Measurements from ENCODE around the gene PSME3. TPM values are rescaled to one million over a fixed set of nuclear protein-coding genes. Genes with fewer than 3 reads are reported as not detected.

The PSME3 gene
- total and polyA plus RNA-seq, 11 donors, result 47.4 to 157 (median 67.7) TPM

DNA sequence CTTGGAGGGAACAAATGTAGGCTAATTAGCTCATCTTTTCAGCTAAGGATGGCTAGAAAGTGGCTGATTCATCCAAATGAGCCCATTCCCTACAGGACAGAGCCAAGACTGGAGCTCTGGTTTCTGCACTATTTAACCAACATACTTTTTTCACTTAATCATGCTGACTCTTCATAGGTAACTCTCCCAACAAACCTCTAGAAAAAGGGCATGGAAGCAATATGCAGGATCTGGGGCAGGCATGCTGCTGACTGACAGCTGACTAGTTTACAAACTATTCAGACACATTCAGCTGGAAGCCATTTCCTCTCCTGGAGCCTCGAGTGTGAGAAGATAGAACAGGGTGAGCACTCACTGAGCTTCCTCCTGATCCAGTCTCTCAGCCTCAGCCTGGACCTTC is 15.3 kb upstream of the PSME3 start:
- peaks cover 0 to 22% (median 10%) of the 10 kb centered on the region in 12 donors for H3K4me1 ChIP-seq
- no peak for TF ChIP-seq POLR2A (IDR thresholded peaks at IDR 0.05)
- no peak for TF ChIP-seq CTCF (IDR thresholded peaks at IDR 0.05)
- H3K4me3 ChIP-seq, result no peak overlapping the region
- DNase-seq, result no peak
- 50 to 65% (median 55%) methylated on average over 1 of the region's 1 CpG for WGBS, 4 donors
- H3K9me3 ChIP-seq, result no peaks in the 10 kb centered on the region
- intact Hi-C loops (cut with DNase I), result loop anchor here in 2 of 10 donors (5.0 to 10.0 kb wide), 2 partner anchors 96 to 103 kb away; no protein-coding TSS in a partner anchor
- peaks cover 0 to 99% (median 90%) of the 10 kb centered on the region in 9 donors for H3K36me3 ChIP-seq
- H3K27me3 ChIP-seq, result no peaks in the 10 kb centered on the region
- no peak overlapping the region for H3K27ac ChIP-seq
- ATAC-seq, result peak in 1 of 4 donors; percentile 7

- 58 to 73% (median 60%) methylated on average over 5 of the region's 5 CpGs for WGBS, 4 donors
- intact Hi-C loops (cut with DNase I), result loop anchor here in 2 of 10 donors (5.0 to 10.0 kb wide), 2 partner anchors 96 to 104 kb away; no protein-coding TSS in a partner anchor
- no peak for DNase-seq
Observed at GRCh38 chr17:42818379-42818778, 14.8 kb upstream of the PSME3 start.

DNA sequence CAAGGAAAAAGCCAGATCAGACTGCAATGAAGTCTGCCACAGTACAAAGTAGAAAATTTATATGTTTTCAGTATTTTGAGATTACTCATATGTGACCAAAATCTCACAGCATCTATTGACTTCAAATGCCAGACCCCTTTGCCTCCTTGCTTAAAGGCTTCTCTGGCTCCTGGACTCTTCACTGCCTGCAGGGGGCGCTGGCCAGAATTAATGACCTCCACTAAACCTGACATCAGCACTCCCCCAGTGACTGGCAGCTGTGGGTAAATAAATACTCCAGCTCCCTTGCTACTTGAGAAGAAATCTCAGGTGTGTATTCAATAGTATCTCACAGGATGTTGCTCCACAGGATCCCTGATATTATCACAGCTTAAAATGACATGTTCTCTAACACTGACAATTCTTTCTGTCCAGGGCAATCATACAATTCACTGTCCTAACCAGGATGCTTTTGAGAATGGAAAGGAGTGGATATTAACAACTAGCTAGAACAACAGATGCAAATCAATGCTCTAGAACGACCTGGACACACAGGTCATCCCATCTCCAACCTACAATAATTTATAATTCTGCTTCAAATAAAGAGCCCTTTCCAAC is 13.2 kb upstream of the PSME3 start:
- H3K4me1 ChIP-seq, result peaks cover 6 to 28% (median 16%) of the 10 kb centered on the region in 12 donors
- H3K9me3 ChIP-seq, result no peaks in the 10 kb centered on the region
- H3K4me3 ChIP-seq, result no peak overlapping the region
- H3K36me3 ChIP-seq, result peaks cover 0 to 78% (median 70%) of the 10 kb centered on the region in 9 donors
- H3K27me3 ChIP-seq, result no peaks in the 10 kb centered on the region
- H3K27ac ChIP-seq, result no peak overlapping the region
- DNase-seq (peak; percentile 28 to 67 (median 44)), ATAC-seq (no peak)
- WGBS, 4 donors, result 26 to 35% (median 30%) methylated on average over 2 of the region's 2 CpGs
- intact Hi-C loops (cut with DNase I), result loop anchor here in 9 of 10 donors (5.0 to 10.0 kb wide), 5 partner anchors 45 to 105 kb away; partner anchors contain the start of genes VPS25 (in 2 of the 9) and EZH1 (in 1 of the 9)
- TF ChIP-seq CTCF (IDR thresholded peaks at IDR 0.05), result peak; percentile 39 to 70 (median 62)
- no peak for TF ChIP-seq POLR2A (IDR thresholded peaks at IDR 0.05)

More at GRCh38 chr17:42818379-42818778, 14.8 kb upstream of the PSME3 start:
- no peak for TF ChIP-seq POLR2A (IDR thresholded peaks at IDR 0.05)
- no peak for TF ChIP-seq CTCF (IDR thresholded peaks at IDR 0.05)
- no peaks in the 10 kb centered on the region for H3K27me3 ChIP-seq
- ATAC-seq, result peak in 3 of 4 donors; percentile 21 to 41 (median 35)
- H3K36me3 ChIP-seq, result peaks cover 0 to 95% (median 85%) of the 10 kb centered on the region in 9 donors
- H3K27ac ChIP-seq, result no peak overlapping the region
- peaks cover 4 to 27% (median 15%) of the 10 kb centered on the region in 12 donors for H3K4me1 ChIP-seq
- no peaks in the 10 kb centered on the region for H3K9me3 ChIP-seq
- no peak overlapping the region for H3K4me3 ChIP-seq

DNA sequence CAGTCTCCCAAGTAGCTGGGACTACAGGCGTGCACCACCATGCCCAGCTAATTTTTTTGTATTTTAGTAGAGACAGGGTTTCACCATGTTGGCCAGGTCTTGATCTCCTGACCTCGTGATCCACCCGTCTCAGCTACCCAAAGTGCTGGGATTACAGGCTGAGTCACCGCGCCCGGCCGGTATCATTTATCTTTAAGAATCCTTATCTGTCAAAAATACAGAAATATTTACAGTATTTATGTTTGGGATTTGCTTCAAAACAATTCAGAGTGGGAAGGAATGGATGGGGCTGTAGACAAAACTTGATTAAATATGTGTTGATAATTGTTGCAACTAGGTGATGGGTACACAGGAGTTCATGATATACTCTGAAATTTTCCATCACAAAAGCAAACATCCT is 12.0 kb upstream of the PSME3 start:
- DNase-seq, result no peak
- ATAC-seq, result no peak
- H3K36me3 ChIP-seq, result peaks cover 0 to 67% (median 58%) of the 10 kb centered on the region in 9 donors
- intact Hi-C loops (cut with DNase I), result loop anchor here in 7 of 10 donors (5.0 to 10.0 kb wide), 4 partner anchors 46 to 99 kb away; partner anchors contain the start of genes VPS25 (in 2 of the 7) and EZH1 (in 1 of the 7)
- WGBS, 4 donors, result 92 to 95% (median 93%) methylated on average over 7 of the region's 7 CpGs
- H3K4me3 ChIP-seq, result no peak overlapping the region
- H3K27me3 ChIP-seq, result no peaks in the 10 kb centered on the region
- no peak overlapping the region for H3K27ac ChIP-seq
- no peaks in the 10 kb centered on the region for H3K9me3 ChIP-seq
- TF ChIP-seq CTCF (IDR thresholded peaks at IDR 0.05) (no peak), POLR2A (IDR thresholded peaks at IDR 0.05) (no peak)
- H3K4me1 ChIP-seq, result peaks cover 6 to 22% (median 13%) of the 10 kb centered on the region in 12 donors

Data from heart left ventricle (tissue), 16 donors.